Measurements from ENCODE around the gene VNN1.

- no peak for TF ChIP-seq CTCF (IDR thresholded peaks at IDR 0.05)
- no peak for TF ChIP-seq EZH2phosphoT487 (IDR thresholded peaks at IDR 0.05)
- no peak for TF ChIP-seq EZH2 (IDR thresholded peaks at IDR 0.05)
Observed at GRCh38 chr6:132650429-132650828, 63.4 kb downstream of the VNN1 start.
